Ecto neural progenitor cell (in vitro differentiated cells): ENCODE measurements around the gene SPAG16.
"Not testable (repeated sequence)": the region's sequence is repeated elsewhere in the genome, so short reads cannot be mapped to it uniquely, and the experiment has no call there.

Experiments
- DNase-seq: peaks from one replicate; pipeline ENCODE4 v3.0.0-alpha.2; 2018; ENCODE audit warnings: low spot score

SPAG16 gene

GRCh38 chr2:213271947-213272346 lies 12.3 kb upstream of the SPAG16 start:
- DNase-seq, result no peak

- no peak for DNase-seq
Measured at GRCh38 chr2:213274143-213274542, 10.1 kb upstream of the SPAG16 start.

- no peak for DNase-seq
Measured at GRCh38 chr2:213275265-213275664, 9.0 kb upstream of the SPAG16 start.

GRCh38 chr2:213277134-213277533 lies 7.1 kb upstream of the SPAG16 start:
- DNase-seq, result not testable (repeated sequence)

GRCh38 chr2:213279116-213279620 lies 5.1 kb upstream of the SPAG16 start:
- DNase-seq, result no peak

- DNase-seq, result no peak
Measured at GRCh38 chr2:213279971-213280370, 4.3 kb upstream of the SPAG16 start.

- no peak for DNase-seq
Measured at GRCh38 chr2:213281156-213281555, 3.1 kb upstream of the SPAG16 start.

- no peak for DNase-seq
Measured at GRCh38 chr2:213285404-213285803, 1.1 kb downstream of the SPAG16 start.

GRCh38 chr2:213286161-213286560 lies 1.9 kb downstream of the SPAG16 start:
- DNase-seq, result no peak

GRCh38 chr2:213288913-213289700 lies 4.8 kb downstream of the SPAG16 start:
- DNase-seq, result no peak

- DNase-seq, result no peak
Measured at GRCh38 chr2:213290501-213290900, 6.2 kb downstream of the SPAG16 start.

- no peak for DNase-seq
Measured at GRCh38 chr2:213296270-213296669, 12.0 kb downstream of the SPAG16 start.

GRCh38 chr2:213306316-213306942 lies 22.2 kb downstream of the SPAG16 start:
- DNase-seq, result no peak

- DNase-seq, result no peak
Measured at GRCh38 chr2:213315168-213315876, 31.1 kb downstream of the SPAG16 start.

GRCh38 chr2:213316001-213316735 lies 31.9 kb downstream of the SPAG16 start:
- DNase-seq, result no peak

GRCh38 chr2:213317929-213318328 lies 33.7 kb downstream of the SPAG16 start:
- no peak for DNase-seq

- DNase-seq, result no peak
Measured at GRCh38 chr2:213320604-213321003, 36.3 kb downstream of the SPAG16 start.

GRCh38 chr2:213336253-213336770 lies 52.0 kb downstream of the SPAG16 start:
- no peak for DNase-seq

- no peak for DNase-seq
Measured at GRCh38 chr2:213353419-213353818, 69.2 kb downstream of the SPAG16 start.

- DNase-seq, result no peak
Measured at GRCh38 chr2:213376644-213377043, 92.4 kb downstream of the SPAG16 start.

- not testable (repeated sequence) for DNase-seq
Measured at GRCh38 chr2:213407027-213407426, 122.8 kb downstream of the SPAG16 start.
